ENCODE data around the gene TMEM253.

TMEM253 gene

GRCh38 chr14:21149641-21150367, 48.9 kb downstream of the TMEM253 start:
- no peak for DNase-seq (ENCODE audit: low read depth)
- H3K4me3 ChIP-seq (ENCODE audit: control insufficient read depth, low read depth, low read length), result no peak overlapping the region
- TF ChIP-seq CTCF (IDR thresholded peaks at IDR 0.05; ENCODE audit: control insufficient read depth, insufficient read depth, low read depth, low read length, missing control alignments), result no peak
